Left renal cortex interstitium (tissue), 4 donors: ENCODE measurements around the gene RFX5. TPM values are rescaled to one million over a fixed set of nuclear protein-coding genes. Genes with fewer than 3 reads are reported as not detected.
"Not testable (repeated sequence)": the region's sequence is repeated elsewhere in the genome, so short reads cannot be mapped to it uniquely, and the experiment has no call there.

ENCODE experiments used
- DNase-seq, 4 donors: peaks; one replicate each; pipeline ENCODE4 v3.0.0-alpha.2; 2013; ENCODE audit warnings: low read depth in 4 of 4, low spot score in 2 of 4, missing footprints in 1 of 4
- polyA plus RNA-seq, 4 donors: library from polyadenylated mRNA; unstranded; fragments of 120-200 nt; gene quantifications; one replicate each; pipeline ENCODE4 v1.2.1, GENCODE V29; 2013; ENCODE audit not compliant: insufficient read length in 4 of 4

Gene RFX5
- polyA plus RNA-seq: 10 to 100 TPM; 43.5 to 49.2 (median 47.0) TPM

- peak; percentile 90 to 96 (median 92) for DNase-seq
These were observed at the start of gene RFX5 for GRCh38 chr1:151346769-151347522. TSS of gene RFX5 (minus strand) at chr1:151347252. CDS start at chr1:151346320, 932 bp downstream.

GRCh38 chr1:151396265-151396664, 49.2 kb upstream of the RFX5 start:
- DNase-seq: not testable (repeated sequence)

GRCh38 chr1:151393583-151393982, 46.5 kb upstream of the RFX5 start:
- DNase-seq: no peak

GRCh38 chr1:151391079-151391563, 44.1 kb upstream of the RFX5 start:
- DNase-seq: no peak

GRCh38 chr1:151390221-151391078, 43.4 kb upstream of the RFX5 start:
- not testable (repeated sequence) for DNase-seq

DNA sequence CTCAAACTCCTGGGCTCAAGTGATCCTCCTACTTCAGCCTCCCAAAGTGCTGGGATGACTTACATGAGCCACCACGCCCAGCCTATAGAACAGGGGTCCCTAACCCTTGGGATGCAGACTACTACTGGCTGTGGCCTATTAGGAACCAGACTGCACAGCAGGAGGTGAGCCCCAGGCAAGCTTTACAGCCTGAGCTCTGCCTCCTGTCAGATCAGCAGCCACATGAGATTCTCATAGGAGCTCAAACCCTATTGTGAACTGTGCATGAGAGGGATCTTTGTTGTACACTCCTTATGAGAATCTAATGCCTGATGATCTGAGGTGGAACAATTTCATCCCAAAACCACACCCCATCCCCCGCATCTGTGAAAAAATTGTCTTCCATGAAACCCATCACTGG, 39.0 kb upstream of the RFX5 start:
- no peak for DNase-seq

GRCh38 chr1:151384584-151384983, 37.5 kb upstream of the RFX5 start:
- DNase-seq: no peak

GRCh38 chr1:151377150-151377884, 30.3 kb upstream of the RFX5 start:
- no peak for DNase-seq

GRCh38 chr1:151373196-151373595, 26.1 kb upstream of the RFX5 start:
- no peak for DNase-seq

- peak; percentile 61 to 75 (median 68) for DNase-seq
These were observed 25.2 kb upstream of the RFX5 start, which contains the start of gene SELENBP1 for GRCh38 chr1:151372058-151372934. TSS of gene SELENBP1 (minus strand) at chr1:151372705. CDS start at chr1:151372641, 64 bp downstream.

DNA sequence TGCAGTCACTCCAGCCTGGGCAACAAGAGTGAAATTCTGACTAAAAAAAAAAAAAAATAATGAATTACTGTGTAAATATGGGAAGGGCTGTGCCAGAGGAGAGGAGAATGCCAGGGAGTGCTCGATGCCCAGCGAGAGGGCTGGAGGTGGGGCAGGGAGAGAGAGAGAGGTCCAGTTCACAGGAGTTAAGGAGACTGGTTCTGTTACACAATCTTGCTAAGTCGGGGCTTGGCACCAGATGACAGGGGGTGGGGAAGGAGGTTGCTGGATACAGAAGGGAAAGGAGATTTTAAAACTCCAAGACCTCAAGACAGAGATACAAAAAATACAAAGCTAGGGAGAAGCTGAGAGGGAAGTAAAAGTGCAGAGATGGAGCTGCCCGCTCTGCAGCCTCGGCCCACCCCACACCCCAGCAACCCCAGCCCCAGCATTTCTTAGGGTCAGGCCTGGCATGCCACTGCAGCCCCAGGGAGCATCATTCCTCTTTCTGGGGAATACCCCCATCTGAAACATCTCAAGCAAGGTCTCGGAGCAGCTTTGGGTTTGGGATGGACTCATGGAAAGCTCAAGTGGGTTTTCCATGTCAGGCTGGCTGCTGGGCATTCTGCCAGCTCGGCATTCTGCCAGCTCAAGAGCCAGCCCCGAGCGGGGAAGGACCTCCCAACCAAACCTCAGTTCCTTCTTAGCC, 24.5 kb upstream of the RFX5 start:
- DNase-seq: peak in 2 of 4 donors; percentile 26 to 27

- DNase-seq: no peak
These were observed 23.3 kb upstream of the RFX5 start for GRCh38 chr1:151370211-151370911.

DNA sequence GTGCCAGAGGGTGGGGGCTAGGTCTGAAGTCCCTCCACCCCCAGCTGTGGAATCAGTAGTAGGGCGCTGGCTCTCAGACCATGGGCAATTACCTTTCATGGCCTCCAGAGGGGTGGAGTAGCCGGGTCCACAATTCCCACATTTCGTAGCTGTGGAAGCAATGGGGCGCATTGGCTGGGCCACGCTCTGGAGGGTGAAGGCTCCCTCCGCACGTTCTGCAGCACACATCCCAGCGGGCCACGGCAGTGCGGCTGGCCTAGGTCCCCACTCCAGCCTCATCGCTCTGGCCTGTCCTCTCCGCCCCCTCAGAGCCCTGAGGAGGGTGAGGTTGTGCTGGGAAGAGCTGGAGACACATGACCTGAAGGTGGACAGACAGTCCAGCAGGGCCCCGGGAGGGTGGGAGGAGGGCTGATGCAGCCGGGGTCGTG, 22.6 kb upstream of the RFX5 start:
- no peak for DNase-seq

DNA sequence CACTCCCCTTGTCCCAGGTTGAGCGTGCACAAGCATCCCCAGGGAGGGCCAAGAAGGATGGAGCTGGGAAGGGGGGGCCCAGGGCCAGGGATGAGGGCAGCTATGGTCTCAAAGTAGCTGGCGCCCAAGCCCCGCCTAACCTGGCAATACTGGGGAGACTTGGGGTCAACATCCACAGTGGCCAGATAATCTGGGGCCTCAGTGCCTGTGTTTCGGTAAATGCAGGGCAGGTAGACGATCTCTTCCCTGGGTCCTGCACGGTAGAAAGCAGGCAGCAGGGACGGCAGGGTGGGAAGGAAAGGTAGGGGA, 22.2 kb upstream of the RFX5 start:
- DNase-seq: no peak

DNA sequence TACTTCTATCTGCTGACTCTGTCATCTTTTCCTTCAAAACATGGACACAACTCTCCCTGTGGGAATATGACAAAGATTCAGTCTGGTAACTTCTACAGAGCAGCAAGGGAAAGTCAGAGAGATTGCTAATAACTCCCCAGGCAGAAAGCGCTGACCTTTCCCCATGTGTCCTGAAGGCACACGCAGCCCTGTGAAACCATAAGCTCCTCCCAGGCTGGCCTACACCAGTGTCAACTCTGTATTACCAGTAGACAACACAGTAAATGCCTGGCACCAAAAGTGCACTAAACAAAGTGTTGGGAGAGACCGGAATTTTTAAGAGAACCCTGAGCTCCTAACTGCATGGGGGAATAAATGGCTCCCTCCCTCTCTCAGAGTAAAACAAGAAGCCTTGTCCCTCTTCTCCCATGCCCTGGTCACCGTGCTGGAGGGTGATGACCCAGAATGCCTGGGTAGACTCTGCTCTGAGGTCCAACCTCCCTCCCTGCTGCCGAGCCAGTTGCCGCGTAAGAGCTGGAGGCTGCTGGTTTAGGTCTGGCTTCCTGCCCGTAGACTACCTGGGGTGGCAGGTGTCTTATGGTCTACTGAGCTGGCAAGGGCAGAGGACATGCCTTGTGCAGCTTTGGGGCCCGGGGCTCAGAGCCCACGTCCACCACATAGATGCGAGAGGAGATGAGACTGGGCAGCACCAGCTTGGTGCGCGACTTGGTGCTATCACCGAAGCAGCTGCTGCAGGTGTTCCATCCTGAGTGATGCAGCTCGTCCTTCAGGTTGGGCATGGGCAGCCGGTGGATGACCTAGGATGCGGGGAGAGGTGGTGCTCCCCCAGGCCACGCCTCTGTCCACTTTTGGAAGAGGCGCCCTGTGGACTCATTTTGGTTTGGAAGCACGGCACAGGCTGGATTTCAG, 21.6 kb upstream of the RFX5 start:
- DNase-seq: no peak

- no peak for DNase-seq
These were observed 20.8 kb upstream of the RFX5 start for GRCh38 chr1:151367658-151368392.

- DNase-seq: no peak
These were observed 17.9 kb upstream of the RFX5 start for GRCh38 chr1:151364996-151365395.
